HG03457 (cell line): ENCODE measurements around the gene RYR3.

Experiments used
- ATAC-seq: cut with Tn5 transposase; IDR thresholded peaks from one replicate; pipeline ENCODE4 v1.9.1; 2021; ENCODE audit warnings: moderate number of reproducible peaks; ENCODE audit not compliant: unreplicated experiment

RYR3 gene

GRCh38 chr15:33445984-33446383, 135.2 kb downstream of the RYR3 start:
- no peak for ATAC-seq

GRCh38 chr15:33448151-33448550, 137.4 kb downstream of the RYR3 start:
- no peak for ATAC-seq

- ATAC-seq = no peak
Observed at GRCh38 chr15:33448961-33449606, 138.3 kb downstream of the RYR3 start.

GRCh38 chr15:33449810-33450209, 139.0 kb downstream of the RYR3 start:
- ATAC-seq = no peak

- no peak for ATAC-seq
Observed at GRCh38 chr15:33451385-33451784, 140.6 kb downstream of the RYR3 start.

- ATAC-seq = no peak
Observed at GRCh38 chr15:33453761-33454160, 143.0 kb downstream of the RYR3 start.

GRCh38 chr15:33454346-33454745, 143.6 kb downstream of the RYR3 start:
- ATAC-seq = no peak

- ATAC-seq = no peak
Observed at GRCh38 chr15:33454996-33455395, 144.2 kb downstream of the RYR3 start.

- ATAC-seq = no peak
Observed at GRCh38 chr15:33458421-33458820, 147.7 kb downstream of the RYR3 start.

GRCh38 chr15:33460166-33460805, 149.5 kb downstream of the RYR3 start:
- ATAC-seq = no peak

GRCh38 chr15:33461671-33462070, 150.9 kb downstream of the RYR3 start:
- ATAC-seq = no peak

- ATAC-seq = no peak
Observed at GRCh38 chr15:33467146-33467815, 156.5 kb downstream of the RYR3 start.

- ATAC-seq = no peak
Observed at GRCh38 chr15:33467816-33468163, 157.0 kb downstream of the RYR3 start.

- ATAC-seq = no peak
Observed at GRCh38 chr15:33468740-33469139, 158.0 kb downstream of the RYR3 start.

- no peak for ATAC-seq
Observed at GRCh38 chr15:33473005-33473404, 162.2 kb downstream of the RYR3 start.

GRCh38 chr15:33473714-33474113, 162.9 kb downstream of the RYR3 start:
- no peak for ATAC-seq

- ATAC-seq = no peak
Observed at GRCh38 chr15:33476076-33476475, 165.3 kb downstream of the RYR3 start.

- no peak for ATAC-seq
Observed at GRCh38 chr15:33476908-33477307, 166.1 kb downstream of the RYR3 start.

GRCh38 chr15:33489335-33489734, 178.6 kb downstream of the RYR3 start:
- ATAC-seq = no peak

GRCh38 chr15:33490703-33491102, 179.9 kb downstream of the RYR3 start:
- no peak for ATAC-seq

GRCh38 chr15:33492434-33493052, 181.8 kb downstream of the RYR3 start:
- no peak for ATAC-seq

- no peak for ATAC-seq
Observed at GRCh38 chr15:33494306-33494705, 183.5 kb downstream of the RYR3 start.
